NCI-H128 (cell line): ENCODE data around the gene ZNF554.
"Not testable (repeated sequence)": the region's sequence is repeated elsewhere in the genome, so short reads cannot be mapped to it uniquely, and the experiment has no call there.

Experiments
- DNase-seq: peaks from one replicate; lab custom pipeline; 2025; ENCODE audit not compliant: unreplicated experiment; lab: John Stamatoyannopoulos, UW

Gene ZNF554

GRCh38 chr19:2806736-2807378 is 12.8 kb upstream of the ZNF554 start:
- no peak for DNase-seq

- no peak for DNase-seq
These were observed 12.1 kb upstream of the ZNF554 start for GRCh38 chr19:2807379-2808128.

DNA sequence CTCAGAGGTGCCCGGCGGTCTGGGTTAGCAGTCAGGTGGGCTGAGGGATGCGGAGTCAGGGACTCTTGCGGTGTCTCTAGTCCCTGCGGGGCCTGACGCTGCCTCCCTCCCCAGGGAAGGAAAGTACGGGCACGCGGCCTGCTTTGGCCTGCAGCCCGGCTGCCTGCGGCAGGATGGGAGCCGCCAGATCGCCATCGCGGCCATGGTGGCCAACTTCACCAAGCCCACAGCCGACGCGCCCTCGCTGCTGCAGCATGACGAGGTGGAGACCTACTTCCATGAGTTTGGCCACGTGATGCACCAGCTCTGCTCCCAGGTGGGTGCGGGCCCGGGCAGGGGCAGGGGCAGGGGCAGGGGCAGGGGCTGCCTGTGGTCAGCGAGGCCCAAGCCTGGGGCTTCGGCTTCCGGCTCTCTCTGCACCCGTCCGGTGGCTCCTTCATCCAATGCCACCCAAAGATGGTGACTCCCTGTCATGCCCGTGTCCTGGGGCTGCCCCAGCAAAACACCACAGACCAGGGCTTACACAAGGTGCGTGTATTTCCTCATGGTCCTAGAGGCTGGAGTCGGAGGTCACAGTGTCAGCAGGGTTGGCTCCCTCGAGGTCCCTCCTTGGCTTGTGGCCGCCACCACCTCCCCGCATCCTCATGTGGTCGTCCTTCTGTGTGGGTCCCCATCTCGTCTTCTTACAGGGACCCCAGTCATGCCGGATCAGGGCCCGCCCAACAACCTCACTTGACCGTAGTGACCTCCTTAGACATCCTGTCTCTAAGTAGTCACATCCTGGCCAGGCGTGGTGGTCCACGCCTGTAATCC is 11.3 kb upstream of the ZNF554 start:
- no peak for DNase-seq

GRCh38 chr19:2809387-2810140 is 10.1 kb upstream of the ZNF554 start:
- DNase-seq: no peak

GRCh38 chr19:2810141-2811091 is 9.3 kb upstream of the ZNF554 start:
- DNase-seq: no peak

DNA sequence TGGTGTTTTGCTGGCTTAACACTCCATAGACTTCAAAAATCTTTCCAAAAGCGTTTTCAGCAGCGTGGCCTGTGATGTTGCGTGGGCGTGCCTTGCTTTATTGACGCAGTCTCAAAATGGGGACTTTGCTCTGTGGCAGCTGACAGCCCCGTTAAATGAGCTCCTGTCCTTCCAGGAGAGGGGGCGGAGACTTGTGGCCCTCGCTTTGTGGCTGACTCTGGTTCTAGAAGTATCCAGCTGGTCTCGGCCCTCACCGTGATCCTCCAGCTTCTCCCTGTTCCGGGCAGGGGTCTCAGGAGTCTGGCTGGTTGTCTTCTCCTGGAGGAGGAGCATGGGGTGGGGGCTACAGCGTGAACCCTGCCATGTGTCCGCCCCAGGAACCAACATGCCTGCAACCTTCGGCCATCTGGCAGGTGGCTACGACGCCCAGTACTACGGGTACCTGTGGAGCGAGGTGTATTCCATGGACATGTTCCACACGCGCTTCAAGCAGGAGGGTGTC is 8.4 kb upstream of the ZNF554 start:
- DNase-seq: no peak

DNA sequence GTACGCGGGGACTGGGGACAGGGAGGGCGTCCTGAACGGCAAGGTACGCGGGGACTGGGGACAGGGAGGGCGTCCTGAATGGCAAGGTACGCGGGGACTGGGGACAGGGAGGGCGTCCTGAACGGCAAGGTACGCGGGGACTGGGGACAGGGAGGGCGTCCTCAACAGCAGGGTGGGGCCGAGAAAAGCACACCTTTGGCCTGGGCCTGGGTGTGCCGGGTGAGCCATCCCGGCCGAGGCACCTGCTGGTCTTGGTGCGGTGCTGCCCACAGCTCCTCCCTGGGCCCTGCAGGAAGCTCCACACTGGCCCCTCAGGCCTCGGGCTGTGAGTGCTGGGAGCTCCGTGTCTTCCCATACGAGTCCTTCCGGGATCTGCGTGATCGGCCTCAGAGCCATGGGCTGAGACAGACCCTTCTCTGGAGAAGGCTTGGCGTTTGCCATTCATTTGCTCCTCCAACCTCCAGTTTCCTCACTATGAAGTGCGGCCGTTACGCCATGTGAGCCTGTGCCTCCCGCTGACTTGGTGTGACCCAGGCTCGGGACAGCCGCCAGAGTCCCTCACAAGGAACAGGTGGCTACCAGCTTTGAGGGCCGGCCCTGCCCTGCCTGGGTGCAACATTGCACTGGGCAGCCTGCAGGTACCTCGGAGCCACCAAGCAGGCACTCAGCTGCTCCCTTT is 7.8 kb upstream of the ZNF554 start:
- no peak for DNase-seq

DNA sequence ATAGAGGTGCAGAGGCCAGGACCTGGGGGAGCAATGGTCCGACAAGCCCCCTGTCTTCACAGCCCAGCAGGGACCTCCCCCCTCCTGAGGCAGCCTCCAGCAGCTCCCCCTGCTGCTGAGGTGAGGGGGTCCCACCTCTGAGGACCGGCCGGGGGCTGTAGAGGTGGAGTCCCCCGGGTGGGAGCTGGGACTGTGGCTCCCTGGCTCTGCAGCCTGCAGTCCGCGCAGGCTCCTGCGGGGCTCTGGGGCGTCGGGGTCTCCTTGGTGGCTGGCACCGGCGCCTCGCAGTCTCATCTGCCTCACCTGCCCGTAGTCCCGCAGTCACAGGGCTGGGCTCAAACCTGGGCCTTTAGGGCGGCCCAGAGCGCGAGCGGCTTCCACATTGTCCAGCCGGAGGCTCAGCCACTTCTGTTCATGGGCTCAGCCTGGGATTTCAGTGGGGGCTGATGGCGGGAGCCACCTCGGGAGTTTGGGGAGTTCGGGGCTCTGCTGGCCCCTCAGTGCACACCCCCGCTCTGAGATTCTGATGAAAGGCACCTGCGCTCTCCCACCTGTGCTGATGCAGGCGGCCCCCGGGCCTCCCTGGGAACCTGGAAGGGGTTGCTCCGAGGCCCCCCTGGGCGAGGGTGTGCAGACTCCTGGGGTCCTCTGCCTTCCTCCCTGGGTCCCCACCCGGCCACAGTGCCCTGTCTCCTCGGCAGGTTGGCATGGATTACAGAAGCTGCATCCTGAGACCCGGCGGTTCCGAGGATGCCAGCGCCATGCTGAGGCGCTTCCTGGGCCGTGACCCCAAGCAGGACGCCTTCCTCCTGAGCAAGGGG is 7.0 kb upstream of the ZNF554 start:
- no peak for DNase-seq

- DNase-seq: no peak
These were observed 6.2 kb upstream of the ZNF554 start for GRCh38 chr19:2813235-2814160.

DNA sequence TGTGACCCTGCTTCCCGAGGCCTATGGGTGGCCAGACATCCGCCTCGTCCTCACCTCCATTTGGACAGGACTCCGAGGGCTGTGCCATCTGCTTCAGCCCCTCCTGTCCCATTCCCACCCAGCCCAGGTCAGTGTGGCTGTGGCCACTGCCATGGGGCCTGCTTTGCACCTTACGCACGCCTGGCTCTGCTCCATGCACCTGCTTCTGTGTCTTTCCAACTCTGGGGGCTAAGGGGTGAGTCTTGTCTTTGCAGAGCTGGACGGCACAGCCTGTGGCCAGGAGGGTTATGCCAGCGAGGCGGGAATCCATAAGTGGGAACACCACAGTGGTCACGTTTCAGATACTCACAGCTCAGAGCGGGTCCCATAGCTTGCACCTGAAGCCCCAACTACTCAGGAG is 5.2 kb upstream of the ZNF554 start:
- DNase-seq: no peak

GRCh38 chr19:2815191-2815614 is 4.5 kb upstream of the ZNF554 start:
- DNase-seq: no peak

- DNase-seq: no peak
These were observed 3.7 kb upstream of the ZNF554 start for GRCh38 chr19:2815923-2816322.

GRCh38 chr19:2816641-2817040 is 3.0 kb upstream of the ZNF554 start:
- DNase-seq: no peak

- DNase-seq: not testable (repeated sequence)
These were observed 2.3 kb upstream of the ZNF554 start for GRCh38 chr19:2817237-2817829.

GRCh38 chr19:2820112-2820702 is 539 bp downstream of the ZNF554 start:
- no peak for DNase-seq

- no peak for DNase-seq
These were observed 3.2 kb downstream of the ZNF554 start for GRCh38 chr19:2822846-2823245.

GRCh38 chr19:2823646-2824045 is 4.0 kb downstream of the ZNF554 start:
- no peak for DNase-seq
